Measurements from ENCODE around the gene PAGE1.

DNA sequence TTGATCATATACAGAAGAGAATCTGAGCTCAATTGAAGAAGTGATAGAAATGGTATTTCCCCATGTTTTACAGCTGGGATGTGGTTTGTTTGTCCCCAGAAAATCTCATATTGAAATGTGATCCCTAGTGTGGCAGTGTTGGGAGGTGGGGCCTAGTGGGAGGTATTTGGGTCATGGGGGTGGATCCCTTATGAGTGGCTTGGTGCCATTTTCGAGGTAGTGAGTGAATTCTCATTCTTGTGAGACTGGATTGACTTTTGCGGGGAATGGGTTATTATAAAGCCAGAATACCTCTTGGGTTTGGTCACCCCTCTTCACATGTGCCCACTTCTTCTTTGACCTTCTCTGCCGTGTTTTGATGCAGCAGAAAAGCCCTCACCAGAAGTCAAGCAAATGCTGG, 29.6 kb upstream of the PAGE1 start:
- TF ChIP-seq, protein P1, sequence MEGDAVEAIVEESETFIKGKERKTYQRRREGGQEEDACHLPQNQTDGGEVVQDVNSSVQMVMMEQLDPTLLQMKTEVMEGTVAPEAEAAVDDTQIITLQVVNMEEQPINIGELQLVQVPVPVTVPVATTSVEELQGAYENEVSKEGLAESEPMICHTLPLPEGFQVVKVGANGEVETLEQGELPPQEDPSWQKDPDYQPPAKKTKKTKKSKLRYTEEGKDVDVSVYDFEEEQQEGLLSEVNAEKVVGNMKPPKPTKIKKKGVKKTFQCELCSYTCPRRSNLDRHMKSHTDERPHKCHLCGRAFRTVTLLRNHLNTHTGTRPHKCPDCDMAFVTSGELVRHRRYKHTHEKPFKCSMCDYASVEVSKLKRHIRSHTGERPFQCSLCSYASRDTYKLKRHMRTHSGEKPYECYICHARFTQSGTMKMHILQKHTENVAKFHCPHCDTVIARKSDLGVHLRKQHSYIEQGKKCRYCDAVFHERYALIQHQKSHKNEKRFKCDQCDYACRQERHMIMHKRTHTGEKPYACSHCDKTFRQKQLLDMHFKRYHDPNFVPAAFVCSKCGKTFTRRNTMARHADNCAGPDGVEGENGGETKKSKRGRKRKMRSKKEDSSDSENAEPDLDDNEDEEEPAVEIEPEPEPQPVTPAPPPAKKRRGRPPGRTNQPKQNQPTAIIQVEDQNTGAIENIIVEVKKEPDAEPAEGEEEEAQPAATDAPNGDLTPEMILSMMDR (IDR thresholded peaks at IDR 0.05): no peak
- TF ChIP-seq POLR2A (IDR thresholded peaks at IDR 0.05): no peak
